Colonic mucosa (tissue), 4 donors: ENCODE measurements around the gene PTGER1. TPM values are rescaled to one million over a fixed set of nuclear protein-coding genes. Genes with fewer than 3 reads are reported as not detected.

ENCODE experiments used
- DNase-seq: peaks from one replicate; pipeline ENCODE4 v3.0.0-alpha.2; 2020
- H3K27ac ChIP-seq: fragments of 200-600 bp; one replicate; pipeline ENCODE4 v1.8.0; 2021
- H3K27me3 ChIP-seq: fragments of 200-600 bp; one replicate; pipeline ENCODE4 v1.8.0; 2021
- H3K36me3 ChIP-seq: fragments of 200-600 bp; one replicate; pipeline ENCODE4 v1.8.0; 2021
- H3K4me1 ChIP-seq: fragments of 200-600 bp; one replicate; pipeline ENCODE4 v1.8.0; 2021; ENCODE audit warnings: mild to moderate bottlenecking
- H3K4me3 ChIP-seq: fragments of 200-600 bp; one replicate; pipeline ENCODE4 v1.8.0; 2021
- H3K9ac ChIP-seq, 2 donors: one replicate each; pipeline ENCODE4 v1.7.0; 2013; ENCODE audit warnings: control low read depth in 2 of 2, low read depth in 2 of 2, low read length in 2 of 2
- H3K9me3 ChIP-seq: fragments of 200-600 bp; one replicate; pipeline ENCODE4 v1.8.0; 2021
- intact Hi-C: fragments of 100-400 bp; cut with DNase I; formaldehyde crosslinking; loops from one replicate; pipeline ENCODE4 v1.14.1; 2022
- total RNA-seq, 2 donors: library from RNA; stranded (reverse); fragmentation: NEBNext Ultra II Directional in 1 of 2; extraction: Animal tissue kit (Norgen Biotek cat#: 25700) in 1 of 2; gene quantifications; one replicate each; pipeline ENCODE4 v1.2.1, GENCODE V29; 2021
- TF ChIP-seq, protein P1 (sequence below): fragments of 200-600 bp; IDR thresholded peaks from one replicate; pipeline ENCODE4 v1.8.0; 2022; ENCODE audit warnings: antibody characterized with exemption, mild to moderate bottlenecking
- donor health status: healthy.
- donor health status: DM: no; HTN: no; CAD: no.
- donor health status: DM: no; HTN: no; CAD: no.

The PTGER1 gene
- total RNA-seq, 2 donors from 2014 or later = 0.35 to 0.72 TPM

DNA sequence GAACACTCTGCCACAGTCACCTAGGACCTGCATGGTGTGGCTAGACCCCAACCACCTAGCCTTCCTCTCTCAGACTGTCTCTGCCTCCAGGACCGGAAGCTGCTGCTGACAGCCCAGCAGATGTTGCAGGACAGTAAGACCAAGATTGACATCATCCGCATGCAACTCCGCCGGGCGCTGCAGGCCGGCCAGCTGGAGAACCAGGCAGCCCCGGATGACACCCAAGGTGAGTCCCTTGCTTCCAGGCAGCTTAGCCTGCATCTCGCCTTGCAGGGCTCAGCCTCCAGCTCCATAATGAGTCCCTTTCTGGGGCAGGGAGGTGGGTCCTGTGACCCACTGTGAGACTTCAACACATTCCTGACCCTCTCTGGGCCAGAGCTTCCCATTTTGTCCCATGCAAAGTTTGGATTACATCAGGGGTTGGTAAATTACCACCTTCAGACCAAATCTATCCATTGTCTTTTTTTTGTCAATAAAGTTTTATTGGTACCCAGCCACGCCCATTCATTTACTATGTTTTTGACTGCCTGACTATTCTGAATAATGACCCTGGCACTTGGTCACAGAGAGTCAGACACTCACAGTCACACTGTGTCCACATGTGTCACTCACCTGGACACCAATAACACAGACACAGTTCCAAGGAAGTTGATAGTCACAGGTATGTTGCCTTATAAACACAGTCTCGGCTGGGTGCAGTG is 28.7 kb downstream of the PTGER1 start:
- H3K36me3 ChIP-seq = peaks cover 5% of the 10 kb centered on the region
- no peaks in the 10 kb centered on the region for H3K4me1 ChIP-seq
- intact Hi-C loops = no loop called here
- H3K27me3 ChIP-seq = no peaks in the 10 kb centered on the region
- no peaks in the 10 kb centered on the region for H3K9me3 ChIP-seq
- DNase-seq = no peak
- H3K27ac ChIP-seq = no peak overlapping the region
- TF ChIP-seq, protein P1, sequence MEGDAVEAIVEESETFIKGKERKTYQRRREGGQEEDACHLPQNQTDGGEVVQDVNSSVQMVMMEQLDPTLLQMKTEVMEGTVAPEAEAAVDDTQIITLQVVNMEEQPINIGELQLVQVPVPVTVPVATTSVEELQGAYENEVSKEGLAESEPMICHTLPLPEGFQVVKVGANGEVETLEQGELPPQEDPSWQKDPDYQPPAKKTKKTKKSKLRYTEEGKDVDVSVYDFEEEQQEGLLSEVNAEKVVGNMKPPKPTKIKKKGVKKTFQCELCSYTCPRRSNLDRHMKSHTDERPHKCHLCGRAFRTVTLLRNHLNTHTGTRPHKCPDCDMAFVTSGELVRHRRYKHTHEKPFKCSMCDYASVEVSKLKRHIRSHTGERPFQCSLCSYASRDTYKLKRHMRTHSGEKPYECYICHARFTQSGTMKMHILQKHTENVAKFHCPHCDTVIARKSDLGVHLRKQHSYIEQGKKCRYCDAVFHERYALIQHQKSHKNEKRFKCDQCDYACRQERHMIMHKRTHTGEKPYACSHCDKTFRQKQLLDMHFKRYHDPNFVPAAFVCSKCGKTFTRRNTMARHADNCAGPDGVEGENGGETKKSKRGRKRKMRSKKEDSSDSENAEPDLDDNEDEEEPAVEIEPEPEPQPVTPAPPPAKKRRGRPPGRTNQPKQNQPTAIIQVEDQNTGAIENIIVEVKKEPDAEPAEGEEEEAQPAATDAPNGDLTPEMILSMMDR = no peak
- H3K4me3 ChIP-seq = no peak overlapping the region
- no peak overlapping the region for H3K9ac ChIP-seq

- H3K36me3 ChIP-seq = peaks cover 5% of the 10 kb centered on the region
- H3K4me1 ChIP-seq = no peaks in the 10 kb centered on the region
- TF ChIP-seq, protein P1 = no peak
- intact Hi-C loops = no loop called here
- no peaks in the 10 kb centered on the region for H3K9me3 ChIP-seq
- no peak overlapping the region for H3K4me3 ChIP-seq
- H3K27me3 ChIP-seq = no peaks in the 10 kb centered on the region
- no peak for DNase-seq
- H3K9ac ChIP-seq = no peak overlapping the region
- no peak overlapping the region for H3K27ac ChIP-seq
Measured at GRCh38 chr19:14443632-14444216, 31.4 kb downstream of the PTGER1 start.

- Histone ChIP-seq H3K36me3 (peaks cover 5% of the 10 kb centered on the region), H3K4me1 (no peaks in the 10 kb centered on the region), H3K9ac (no peak overlapping the region), H3K9me3 (no peaks in the 10 kb centered on the region), H3K27ac (no peak overlapping the region), H3K4me3 (no peak overlapping the region), H3K27me3 (no peaks in the 10 kb centered on the region)
- no peak for DNase-seq
- intact Hi-C loops = no loop called here
- TF ChIP-seq, protein P1 = no peak
Measured at GRCh38 chr19:14442891-14443631, 32.1 kb downstream of the PTGER1 start.

- H3K4me1 ChIP-seq = no peaks in the 10 kb centered on the region
- no peaks in the 10 kb centered on the region for H3K9me3 ChIP-seq
- no peak overlapping the region for H3K27ac ChIP-seq
- DNase-seq = no peak
- TF ChIP-seq, protein P1 = no peak
- H3K27me3 ChIP-seq = no peaks in the 10 kb centered on the region
- H3K4me3 ChIP-seq = peak overlapping the region; percentile 19
- H3K9ac ChIP-seq = no peak overlapping the region
- H3K36me3 ChIP-seq = peaks cover 5% of the 10 kb centered on the region
- intact Hi-C loops = no loop called here
Measured at GRCh38 chr19:14441041-14441938, 33.9 kb downstream of the PTGER1 start.

DNA sequence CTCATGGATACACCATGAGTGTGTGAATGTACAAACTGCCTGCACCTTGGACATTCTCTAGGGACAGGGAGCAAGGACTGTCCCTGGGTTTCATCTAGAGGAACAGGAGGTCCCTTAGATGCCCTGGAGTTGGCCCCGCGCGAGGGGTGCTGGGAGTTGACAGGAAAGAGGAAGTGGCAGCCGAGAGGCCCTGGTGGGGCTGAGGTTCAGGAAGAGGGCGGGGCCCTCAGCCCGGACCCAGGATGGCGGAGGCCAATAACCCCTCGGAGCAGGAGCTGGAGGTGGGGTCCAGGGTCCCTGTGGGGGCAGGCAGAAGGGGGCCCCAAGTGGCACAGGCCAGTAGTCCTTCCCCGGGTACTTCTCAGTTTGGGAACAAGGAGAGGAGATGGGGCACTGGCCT is 35.1 kb downstream of the PTGER1 start:
- H3K9ac ChIP-seq = peak overlapping the region in 1 of 2 donors; percentile 38
- H3K4me1 ChIP-seq = no peaks in the 10 kb centered on the region
- TF ChIP-seq, protein P1 = no peak
- DNase-seq = peak; percentile 71
- H3K4me3 ChIP-seq = peak overlapping the region; percentile 19
- H3K27me3 ChIP-seq = no peaks in the 10 kb centered on the region
- intact Hi-C loops = no loop called here
- H3K36me3 ChIP-seq = peaks cover 5% of the 10 kb centered on the region
- peak overlapping the region; percentile 6 for H3K27ac ChIP-seq
- no peaks in the 10 kb centered on the region for H3K9me3 ChIP-seq
